ENCODE data around the gene CFL1.

GRCh38 chr11:65873318-65874156, 15.6 kb upstream of the CFL1 start:
- TF ChIP-seq CTCF (conservative IDR thresholded peaks at IDR 0.05; ENCODE audit: low read length) (no peak), EZH2phosphoT487 (IDR thresholded peaks at IDR 0.05; ENCODE audit: borderline replicate concordance) (no peak)
